KMS-11 (cell line): ENCODE results near the gene EPAS1.

Experiments
- H2AFZ ChIP-seq: fragments of 200-600 bp; sonication (generic); 2 replicates; pipeline ENCODE4 v1.6.1; 2016; ENCODE audit warnings: antibody characterized with exemption, mixed run types, low read depth
- H3K27ac ChIP-seq: fragments of 200-600 bp; sonication (generic); 2 replicates; pipeline ENCODE4 v1.6.1; 2016; ENCODE audit warnings: mild to moderate bottlenecking, mixed run types
- H3K27me3 ChIP-seq: fragments of 200-600 bp; sonication (generic); 2 replicates; pipeline ENCODE4 v1.6.1; 2017; ENCODE audit warnings: mild to moderate bottlenecking, low read depth, mixed run types, moderate library complexity; ENCODE audit not compliant: insufficient read depth
- H3K36me3 ChIP-seq: fragments of 200-600 bp; sonication (generic); 2 replicates; pipeline ENCODE4 v1.6.1; 2017; ENCODE audit warnings: mild to moderate bottlenecking, mixed run types; ENCODE audit not compliant: insufficient read depth
- H3K4me1 ChIP-seq: fragments of 200-600 bp; sonication (generic); 2 replicates; pipeline ENCODE4 v1.6.1; 2016; ENCODE audit warnings: mild to moderate bottlenecking, low read depth, mixed run types; ENCODE audit not compliant: poor library complexity, severe bottlenecking
- H3K4me2 ChIP-seq: fragments of 200-600 bp; sonication (generic); 2 replicates; pipeline ENCODE4 v1.7.0; 2016; ENCODE audit warnings: mild to moderate bottlenecking, mixed run types
- H3K4me3 ChIP-seq: fragments of 200-600 bp; sonication (generic); IDR thresholded peaks from 2 replicates; pipeline ENCODE4 v1.6.1; 2017; ENCODE audit warnings: low read depth, low read length, mixed read lengths; ENCODE audit not compliant: insufficient read depth
- H3K79me2 ChIP-seq: fragments of 200-600 bp; sonication (generic); 2 replicates; pipeline ENCODE4 v1.6.1; 2016; ENCODE audit warnings: low read depth, mixed run types; ENCODE audit not compliant: insufficient read depth
- H3K9ac ChIP-seq: fragments of 200-600 bp; sonication (generic); 2 replicates; pipeline ENCODE4 v1.6.1; 2016; ENCODE audit warnings: mild to moderate bottlenecking, mixed run types
- H4K20me1 ChIP-seq: fragments of 200-600 bp; sonication (generic); 2 replicates; pipeline ENCODE4 v1.6.1; 2016; ENCODE audit warnings: mild to moderate bottlenecking, mixed run types; ENCODE audit not compliant: insufficient read depth
- CTCF ChIP-seq: fragments of 200-600 bp; sonication (generic); conservative IDR thresholded peaks from 2 replicates; pipeline ENCODE4 v1.6.1; 2017; ENCODE audit warnings: low read depth, mild to moderate bottlenecking, antibody characterized with exemption, low read length, moderate library complexity, mixed read lengths

EPAS1 gene

DNA sequence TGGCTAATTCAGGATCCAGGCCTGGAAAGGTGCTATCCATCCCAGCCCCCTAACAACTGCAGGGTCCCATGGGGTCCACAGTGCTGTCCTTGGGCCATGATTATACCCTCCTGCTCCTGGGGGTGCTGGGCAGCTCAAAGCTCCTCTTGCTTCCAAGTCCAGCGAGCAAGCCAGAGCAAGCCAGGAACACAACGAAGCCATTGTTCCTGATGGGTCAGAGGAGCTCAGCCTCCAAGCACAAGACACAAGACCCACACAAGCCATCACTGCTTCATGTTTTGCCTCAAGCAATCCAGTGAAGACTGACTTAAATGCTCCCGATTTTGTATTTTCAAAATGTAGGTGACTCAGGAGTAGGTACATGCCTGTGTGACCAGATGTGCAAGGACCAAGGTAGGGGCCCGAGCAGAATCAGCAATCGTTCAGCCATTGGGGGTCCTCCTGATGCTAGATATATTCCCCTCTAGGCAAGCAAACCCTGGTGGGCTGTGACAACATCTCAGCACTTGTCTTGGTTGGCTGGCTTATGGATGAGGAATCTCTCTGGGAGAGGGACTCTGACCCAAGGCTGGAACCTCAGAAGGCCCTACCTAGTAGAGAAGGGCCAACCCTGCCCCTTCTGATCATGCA lies 90.8 kb downstream of the EPAS1 start:
- TF ChIP-seq CTCF = no peak
- H3K9ac ChIP-seq = no peak overlapping the region
- no peak overlapping the region for H2AFZ ChIP-seq
- no peaks in the 10 kb centered on the region for H3K27me3 ChIP-seq
- H4K20me1 ChIP-seq = no peaks in the 10 kb centered on the region
- H3K4me1 ChIP-seq = no peaks in the 10 kb centered on the region
- H3K4me3 ChIP-seq = no peak overlapping the region
- H3K36me3 ChIP-seq = no peaks in the 10 kb centered on the region
- no peaks in the 10 kb centered on the region for H3K79me2 ChIP-seq
- H3K27ac ChIP-seq = no peak overlapping the region
- H3K4me2 ChIP-seq = no peak overlapping the region

DNA sequence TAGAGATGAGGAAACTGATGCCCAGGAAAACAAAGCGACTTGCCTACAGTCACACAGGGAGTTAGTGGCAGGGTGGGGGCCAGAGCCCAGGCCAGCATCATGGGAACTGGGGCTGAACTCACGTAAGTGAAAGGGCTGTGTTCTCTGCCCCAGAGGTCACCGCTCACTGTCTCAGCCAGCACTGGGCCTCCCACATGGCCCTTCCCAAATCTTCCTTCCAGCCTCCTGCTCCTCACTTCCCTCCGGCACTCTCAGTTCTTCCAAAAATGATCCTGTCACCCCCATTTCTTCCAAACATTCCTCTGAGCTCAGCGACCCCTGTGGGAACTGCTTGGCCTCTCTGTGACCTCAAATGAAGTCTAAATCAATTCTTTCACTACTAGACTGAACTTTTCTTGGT lies 91.7 kb downstream of the EPAS1 start:
- H3K4me2 ChIP-seq = no peak overlapping the region
- H3K4me3 ChIP-seq = no peak overlapping the region
- H3K27me3 ChIP-seq = no peaks in the 10 kb centered on the region
- no peaks in the 10 kb centered on the region for H3K36me3 ChIP-seq
- H3K27ac ChIP-seq = no peak overlapping the region
- no peaks in the 10 kb centered on the region for H3K4me1 ChIP-seq
- H2AFZ ChIP-seq = no peak overlapping the region
- H3K9ac ChIP-seq = no peak overlapping the region
- no peaks in the 10 kb centered on the region for H3K79me2 ChIP-seq
- TF ChIP-seq CTCF = no peak
- H4K20me1 ChIP-seq = no peaks in the 10 kb centered on the region

DNA sequence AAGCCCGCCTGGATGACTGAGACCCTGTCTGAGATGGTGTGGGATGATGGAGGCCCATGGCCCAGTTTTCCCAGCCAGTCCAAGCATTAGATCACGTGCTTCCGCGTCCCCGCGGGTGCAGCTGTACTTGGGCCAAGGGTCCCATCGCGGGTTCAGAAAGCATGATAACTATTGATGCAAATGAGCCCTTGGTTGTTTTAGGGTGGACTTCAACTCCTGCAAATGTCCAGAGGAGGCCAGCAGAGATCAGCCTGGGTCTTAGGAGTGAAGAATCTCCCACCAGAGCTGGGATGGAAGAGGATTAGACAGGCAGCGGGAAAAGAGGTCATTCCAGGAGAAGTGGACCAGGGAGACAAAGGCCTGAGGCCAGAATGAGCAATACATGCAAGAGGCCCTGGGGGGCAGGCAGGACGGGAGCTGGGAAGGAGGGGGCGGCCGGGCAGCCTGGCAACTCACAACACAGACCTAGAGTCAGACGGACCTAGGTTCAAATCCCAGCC lies 92.3 kb downstream of the EPAS1 start:
- Histone ChIP-seq H2AFZ (no peak overlapping the region), H4K20me1 (no peaks in the 10 kb centered on the region), H3K4me1 (no peaks in the 10 kb centered on the region), H3K27me3 (no peaks in the 10 kb centered on the region), H3K36me3 (no peaks in the 10 kb centered on the region), H3K9ac (no peak overlapping the region), H3K4me3 (no peak overlapping the region), H3K4me2 (no peak overlapping the region), H3K27ac (no peak overlapping the region), H3K79me2 (no peaks in the 10 kb centered on the region)
- no peak for TF ChIP-seq CTCF

- H3K4me3 ChIP-seq = no peak overlapping the region
- H3K36me3 ChIP-seq = no peaks in the 10 kb centered on the region
- H4K20me1 ChIP-seq = no peaks in the 10 kb centered on the region
- no peak overlapping the region for H3K27ac ChIP-seq
- H3K9ac ChIP-seq = no peak overlapping the region
- no peak for TF ChIP-seq CTCF
- H3K4me1 ChIP-seq = peaks cover 3% of the 10 kb centered on the region
- H3K4me2 ChIP-seq = no peak overlapping the region
- H3K27me3 ChIP-seq = no peaks in the 10 kb centered on the region
- no peak overlapping the region for H2AFZ ChIP-seq
- H3K79me2 ChIP-seq = no peaks in the 10 kb centered on the region
Observed at GRCh38 chr2:46390036-46390435, 92.8 kb downstream of the EPAS1 start.
